PC-9 (cell line): ENCODE results near the gene ME3. TPM values are rescaled to one million over a fixed set of nuclear protein-coding genes. Genes with fewer than 3 reads are reported as not detected.
A peak's percentile ranks its signal among the peaks of the same experiment; 100 is the strongest.

Experiments
- BruUV-seq: library from RNA; stranded (reverse); fragments of 400-500 nt; replicated peaks from 2 replicates; lab custom pipeline; 2021; lab: Mats Ljungman, UMichigan
- CTCF ChIA-PET: fragments of 300-600 bp; sonication (Branson Sonifier 250); formaldehyde crosslinking; loops from one replicate; lab custom pipeline; 2022; ENCODE audit warnings: antibody characterized with exemption; lab: Charles Lee
- POLR2A ChIA-PET: fragments of 300-600 bp; sonication (Branson Sonifier 250); formaldehyde crosslinking; loops from one replicate; lab custom pipeline; 2022; ENCODE audit warnings: antibody characterized with exemption; ENCODE audit not compliant: unreplicated experiment; lab: Charles Lee
- DNase-seq, 2 experiments: peaks; one replicate each; pipeline versions ENCODE4 v3.0.0 to v3.0.0-alpha.2; 2015 to 2022; ENCODE audit warnings: mixed read lengths in 1 of 2
- H2AFZ ChIP-seq: fragments of 200-600 bp; sonication (generic); 2 replicates; pipeline ENCODE4 v1.8.1; 2017; ENCODE audit warnings: antibody characterized with exemption
- H3F3A ChIP-seq: fragments of 200-600 bp; sonication (generic); 2 replicates; pipeline ENCODE4 v1.8.1; 2017; ENCODE audit warnings: antibody characterized with exemption, mild to moderate bottlenecking, low read depth; ENCODE audit not compliant: insufficient read depth
- H3K27ac ChIP-seq: fragments of 200-600 bp; sonication (generic); 2 replicates; pipeline ENCODE4 v1.6.1; 2016; ENCODE audit warnings: mixed run types
- H3K27me3 ChIP-seq: fragments of 200-600 bp; sonication (generic); 2 replicates; pipeline ENCODE4 v1.6.1; 2016; ENCODE audit warnings: low read depth, mixed run types; ENCODE audit not compliant: insufficient read depth
- H3K36me3 ChIP-seq: fragments of 200-600 bp; sonication (generic); 2 replicates; pipeline ENCODE4 v1.6.1; 2016; ENCODE audit warnings: low read depth, mixed run types
- H3K4me1 ChIP-seq: fragments of 200-600 bp; sonication (generic); replicated peaks from 2 replicates; pipeline ENCODE4 v1.6.1; 2016; ENCODE audit warnings: mixed run types; ENCODE audit not compliant: insufficient read depth
- H3K4me2 ChIP-seq: fragments of 200-600 bp; sonication (generic); 2 replicates; pipeline ENCODE4 v1.6.1; 2017; ENCODE audit warnings: mixed run types
- H3K4me3 ChIP-seq: fragments of 200-600 bp; sonication (generic); 2 replicates; pipeline ENCODE4 v1.6.1; 2016; ENCODE audit warnings: mixed run types
- H3K79me2 ChIP-seq: fragments of 200-600 bp; sonication (generic); 2 replicates; pipeline ENCODE4 v1.6.1; 2017; ENCODE audit warnings: low read depth, mixed run types
- H3K9me2 ChIP-seq: fragments of 200-600 bp; sonication (generic); 2 replicates; pipeline ENCODE4 v1.8.1; 2017; ENCODE audit warnings: mild to moderate bottlenecking; ENCODE audit not compliant: insufficient read depth
- H3K9me3 ChIP-seq: fragments of 200-600 bp; sonication (generic); 2 replicates; pipeline ENCODE4 v1.8.1; 2016; ENCODE audit warnings: low read depth; ENCODE audit not compliant: insufficient read depth
- H4K20me1 ChIP-seq: fragments of 200-600 bp; sonication (generic); 2 replicates; pipeline ENCODE4 v1.8.1; 2017; ENCODE audit not compliant: insufficient read depth
- EZH2 ChIP-seq: fragments of 200-600 bp; sonication (generic); IDR thresholded peaks from 2 replicates; pipeline ENCODE4 v1.8.0; 2017; ENCODE audit warnings: antibody characterized with exemption, low read depth
- intact Hi-C: fragments of 100-400 bp; cut with micrococcal nuclease; formaldehyde crosslinking; loops from one replicate; pipeline ENCODE4 v1.10.0; 2022; ENCODE audit not compliant: unreplicated experiment
- total RNA-seq: library from RNA; stranded (reverse); gene quantifications from 2 replicates; pipeline ENCODE4 v1.2.3, GENCODE V29; 2021
- TF ChIP-seq, protein P1 (sequence below): fragments of 200-600 bp; sonication (generic); conservative IDR thresholded peaks from 2 replicates; pipeline ENCODE4 v1.6.1; 2017; ENCODE audit warnings: mixed run types, antibody characterized with exemption, mild to moderate bottlenecking, moderate library complexity

The ME3 gene
- total RNA-seq, 1 experiment from 2014 or later: 34.0 TPM

- no peak overlapping the region for H3K27ac ChIP-seq
- H4K20me1 ChIP-seq: no peaks in the 10 kb centered on the region
- no peak for DNase-seq
- no peaks in the 10 kb centered on the region for H3K36me3 ChIP-seq
- peaks cover 27% of the 10 kb centered on the region for H3K9me3 ChIP-seq
- BruUV-seq: no TSS peak
- TF ChIP-seq, protein P1, sequence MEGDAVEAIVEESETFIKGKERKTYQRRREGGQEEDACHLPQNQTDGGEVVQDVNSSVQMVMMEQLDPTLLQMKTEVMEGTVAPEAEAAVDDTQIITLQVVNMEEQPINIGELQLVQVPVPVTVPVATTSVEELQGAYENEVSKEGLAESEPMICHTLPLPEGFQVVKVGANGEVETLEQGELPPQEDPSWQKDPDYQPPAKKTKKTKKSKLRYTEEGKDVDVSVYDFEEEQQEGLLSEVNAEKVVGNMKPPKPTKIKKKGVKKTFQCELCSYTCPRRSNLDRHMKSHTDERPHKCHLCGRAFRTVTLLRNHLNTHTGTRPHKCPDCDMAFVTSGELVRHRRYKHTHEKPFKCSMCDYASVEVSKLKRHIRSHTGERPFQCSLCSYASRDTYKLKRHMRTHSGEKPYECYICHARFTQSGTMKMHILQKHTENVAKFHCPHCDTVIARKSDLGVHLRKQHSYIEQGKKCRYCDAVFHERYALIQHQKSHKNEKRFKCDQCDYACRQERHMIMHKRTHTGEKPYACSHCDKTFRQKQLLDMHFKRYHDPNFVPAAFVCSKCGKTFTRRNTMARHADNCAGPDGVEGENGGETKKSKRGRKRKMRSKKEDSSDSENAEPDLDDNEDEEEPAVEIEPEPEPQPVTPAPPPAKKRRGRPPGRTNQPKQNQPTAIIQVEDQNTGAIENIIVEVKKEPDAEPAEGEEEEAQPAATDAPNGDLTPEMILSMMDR: no peak
- no peak for TF ChIP-seq EZH2
- peaks cover 59% of the 10 kb centered on the region for H3K4me1 ChIP-seq
- peaks cover 27% of the 10 kb centered on the region for H3F3A ChIP-seq
- H2AFZ ChIP-seq: no peak overlapping the region
- no peaks in the 10 kb centered on the region for H3K9me2 ChIP-seq
- CTCF ChIA-PET: no interaction called here
- POLR2A ChIA-PET: no interaction called here
- H3K4me3 ChIP-seq: no peak overlapping the region
- intact Hi-C loops: no loop called here
- no peaks in the 10 kb centered on the region for H3K79me2 ChIP-seq
- no peak overlapping the region for H3K4me2 ChIP-seq
- no peaks in the 10 kb centered on the region for H3K27me3 ChIP-seq
Measured at GRCh38 chr11:86513138-86513537, 159.3 kb downstream of the ME3 start.

DNA sequence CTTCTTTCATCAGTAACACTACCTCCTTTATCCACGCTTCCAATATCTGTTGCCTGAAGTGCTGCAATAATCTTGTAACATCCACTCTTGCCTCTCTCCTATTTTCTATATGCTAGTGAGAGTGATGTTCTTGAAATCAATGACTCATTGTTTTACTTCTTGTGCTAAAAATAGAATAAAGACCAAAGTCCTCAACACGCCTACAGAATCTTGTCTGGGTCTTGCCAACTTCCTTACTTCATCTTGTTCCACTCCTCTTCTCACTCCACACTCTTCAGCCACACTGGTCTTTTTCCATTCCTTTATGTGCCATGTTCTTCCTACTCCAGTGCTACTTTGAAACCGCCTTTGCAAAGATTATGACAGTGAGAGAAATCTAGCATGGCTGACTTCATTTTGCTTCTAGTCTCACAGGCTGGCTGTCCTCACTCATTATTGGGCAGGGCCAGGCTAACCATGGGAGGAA lies 161.3 kb downstream of the ME3 start:
- ChIA-PET CTCF (no interaction called here), POLR2A (no interaction called here)
- Histone ChIP-seq H2AFZ (no peak overlapping the region), H4K20me1 (no peaks in the 10 kb centered on the region), H3K9me3 (peaks cover 27% of the 10 kb centered on the region), H3K4me1 (peaks cover 39% of the 10 kb centered on the region), H3F3A (peaks cover 19% of the 10 kb centered on the region), H3K27me3 (no peaks in the 10 kb centered on the region), H3K4me3 (no peak overlapping the region), H3K4me2 (peak overlapping the region; percentile 35), H3K36me3 (no peaks in the 10 kb centered on the region), H3K79me2 (no peaks in the 10 kb centered on the region), H3K9me2 (no peaks in the 10 kb centered on the region), H3K27ac (peak overlapping the region; percentile 45; the same call in 1 of the 2 replicates)
- intact Hi-C loops: no loop called here
- BruUV-seq: no TSS peak
- no peak for DNase-seq
- no peak for TF ChIP-seq EZH2
- TF ChIP-seq, protein P1: no peak

- Histone ChIP-seq H3K9me3 (peaks cover 27% of the 10 kb centered on the region), H3K4me2 (peak overlapping the region; percentile 35), H2AFZ (no peak overlapping the region), H3K79me2 (no peaks in the 10 kb centered on the region), H3K9me2 (no peaks in the 10 kb centered on the region), H4K20me1 (no peaks in the 10 kb centered on the region), H3K36me3 (no peaks in the 10 kb centered on the region), H3K4me1 (peaks cover 34% of the 10 kb centered on the region), H3K27me3 (no peaks in the 10 kb centered on the region), H3F3A (peaks cover 15% of the 10 kb centered on the region), H3K4me3 (no peak overlapping the region), H3K27ac (peak overlapping the region; percentile 45; the same call in 1 of the 2 replicates)
- ChIA-PET POLR2A (no interaction called here), CTCF (no interaction called here)
- BruUV-seq: no TSS peak
- intact Hi-C loops: no loop called here
- DNase-seq: no peak
- no peak for TF ChIP-seq EZH2
- TF ChIP-seq, protein P1: no peak
Measured at GRCh38 chr11:86510674-86511073, 161.7 kb downstream of the ME3 start.
